OCI-LY1 (cell line): ENCODE data around the gene HBP1.

Experiments used
- H2AFZ ChIP-seq: fragments of 200-600 bp; sonication (generic), shearing (Covaris generic); 2 replicates; pipeline ENCODE4 v1.6.0; 2014; ENCODE audit warnings: antibody characterized with exemption, mild to moderate bottlenecking, low read length
- H3F3A ChIP-seq: fragments of 200-600 bp; sonication (generic), shearing (Covaris generic); 2 replicates; pipeline ENCODE4 v1.6.0; 2014; ENCODE audit warnings: mild to moderate bottlenecking, antibody characterized with exemption, low read length, moderate library complexity; ENCODE audit not compliant: insufficient read depth
- H3K27ac ChIP-seq: fragments of 200-600 bp; sonication (generic); 2 replicates; pipeline ENCODE4 v1.5.1; 2014; ENCODE audit warnings: low read length, mixed run types, mild to moderate bottlenecking, low read depth; ENCODE audit not compliant: poor library complexity, severe bottlenecking
- H3K27me3 ChIP-seq: fragments of 200-600 bp; sonication (generic); 2 replicates; pipeline ENCODE4 v1.6.0; 2014; ENCODE audit warnings: antibody characterized with exemption, mild to moderate bottlenecking, low read length, moderate library complexity; ENCODE audit not compliant: insufficient read depth
- H3K36me3 ChIP-seq: fragments of 200-600 bp; sonication (generic); 2 replicates; pipeline ENCODE4 v1.6.1; 2014; ENCODE audit warnings: mild to moderate bottlenecking, antibody characterized with exemption, low read length, moderate library complexity, mixed read lengths; ENCODE audit not compliant: insufficient read depth
- H3K4me1 ChIP-seq: fragments of 200-600 bp; sonication (generic); 2 replicates; pipeline ENCODE4 v1.5.1; 2014; ENCODE audit warnings: mild to moderate bottlenecking, low read length, moderate library complexity; ENCODE audit not compliant: insufficient read depth, severe bottlenecking
- H3K4me2 ChIP-seq: fragments of 200-600 bp; sonication (generic), shearing (Covaris generic); 2 replicates; pipeline ENCODE4 v1.6.1; 2014; ENCODE audit warnings: low read length
- H3K4me3 ChIP-seq: fragments of 200-600 bp; sonication (generic); 2 replicates; pipeline ENCODE4 v1.5.1; 2014; ENCODE audit warnings: low read length, low read depth, mild to moderate bottlenecking, mixed read lengths; ENCODE audit not compliant: poor library complexity, severe bottlenecking
- H3K79me2 ChIP-seq: fragments of 200-600 bp; shearing (Covaris generic); 2 replicates; pipeline ENCODE4 v1.6.1; 2016; ENCODE audit warnings: mixed run types, low read length, mixed read lengths; ENCODE audit not compliant: insufficient read depth
- H3K9ac ChIP-seq: fragments of 200-600 bp; sonication (generic), shearing (Covaris generic); 2 replicates; pipeline ENCODE4 v1.6.1; 2014; ENCODE audit warnings: mild to moderate bottlenecking, low read length, mixed read lengths
- H3K9me2 ChIP-seq: fragments of 200-600 bp; sonication (generic), shearing (Covaris generic); 2 replicates; pipeline ENCODE4 v1.6.1; 2014; ENCODE audit warnings: low read depth, mild to moderate bottlenecking, low read length, mixed read lengths
- H3K9me3 ChIP-seq: fragments of 200-600 bp; shearing (Covaris generic); 2 replicates; pipeline ENCODE4 v1.6.1; 2014; ENCODE audit warnings: low read length, mixed read lengths
- H4K20me1 ChIP-seq: fragments of 200-600 bp; sonication (generic), shearing (Covaris generic); 2 replicates; pipeline ENCODE4 v1.6.0; 2016; ENCODE audit warnings: mild to moderate bottlenecking, low read length; ENCODE audit not compliant: insufficient read depth
- EZH2 ChIP-seq: fragments of 200-600 bp; sonication (generic), shearing (Covaris generic); IDR thresholded peaks from 2 replicates; pipeline ENCODE4 v1.8.0; 2017; ENCODE audit warnings: borderline replicate concordance, mixed run types, mild to moderate bottlenecking, antibody characterized with exemption, low read length, moderate library complexity, mixed read lengths
- TF ChIP-seq, protein P1 (sequence below): fragments of 200-600 bp; sonication (generic), shearing (Covaris generic); IDR thresholded peaks from 2 replicates; pipeline ENCODE4 v1.5.1; 2017; ENCODE audit warnings: mild to moderate bottlenecking, antibody characterized with exemption, low read length, moderate library complexity, mixed read lengths

The HBP1 gene

DNA sequence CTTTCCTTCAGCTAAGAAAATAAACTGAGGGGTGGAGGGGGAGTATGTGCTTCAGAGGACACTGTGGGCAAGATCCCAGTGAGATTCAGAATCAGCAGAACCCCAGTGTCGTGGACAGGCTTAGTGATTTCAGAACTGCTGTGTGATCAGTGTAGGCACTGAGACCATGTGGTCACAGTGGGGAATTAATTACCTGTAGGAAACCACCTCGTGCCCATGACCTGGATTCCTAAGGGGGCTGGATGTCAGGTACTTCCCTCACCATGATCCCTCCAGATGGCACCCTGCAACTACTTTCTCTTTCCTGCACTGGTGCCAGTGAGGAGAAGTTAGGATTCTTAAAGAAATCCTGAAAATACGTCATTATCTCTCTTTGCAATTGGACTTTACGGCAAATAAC, 64.4 kb downstream of the HBP1 start:
- H3K36me3 ChIP-seq: no peaks in the 10 kb centered on the region
- no peak overlapping the region for H3K4me2 ChIP-seq
- no peak overlapping the region for H3K9ac ChIP-seq
- no peaks in the 10 kb centered on the region for H3F3A ChIP-seq
- no peaks in the 10 kb centered on the region for H4K20me1 ChIP-seq
- no peak overlapping the region for H3K4me3 ChIP-seq
- TF ChIP-seq EZH2: no peak
- TF ChIP-seq, protein P1, sequence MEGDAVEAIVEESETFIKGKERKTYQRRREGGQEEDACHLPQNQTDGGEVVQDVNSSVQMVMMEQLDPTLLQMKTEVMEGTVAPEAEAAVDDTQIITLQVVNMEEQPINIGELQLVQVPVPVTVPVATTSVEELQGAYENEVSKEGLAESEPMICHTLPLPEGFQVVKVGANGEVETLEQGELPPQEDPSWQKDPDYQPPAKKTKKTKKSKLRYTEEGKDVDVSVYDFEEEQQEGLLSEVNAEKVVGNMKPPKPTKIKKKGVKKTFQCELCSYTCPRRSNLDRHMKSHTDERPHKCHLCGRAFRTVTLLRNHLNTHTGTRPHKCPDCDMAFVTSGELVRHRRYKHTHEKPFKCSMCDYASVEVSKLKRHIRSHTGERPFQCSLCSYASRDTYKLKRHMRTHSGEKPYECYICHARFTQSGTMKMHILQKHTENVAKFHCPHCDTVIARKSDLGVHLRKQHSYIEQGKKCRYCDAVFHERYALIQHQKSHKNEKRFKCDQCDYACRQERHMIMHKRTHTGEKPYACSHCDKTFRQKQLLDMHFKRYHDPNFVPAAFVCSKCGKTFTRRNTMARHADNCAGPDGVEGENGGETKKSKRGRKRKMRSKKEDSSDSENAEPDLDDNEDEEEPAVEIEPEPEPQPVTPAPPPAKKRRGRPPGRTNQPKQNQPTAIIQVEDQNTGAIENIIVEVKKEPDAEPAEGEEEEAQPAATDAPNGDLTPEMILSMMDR: no peak
- H3K27me3 ChIP-seq: no peaks in the 10 kb centered on the region
- no peak overlapping the region for H3K27ac ChIP-seq
- no peaks in the 10 kb centered on the region for H3K79me2 ChIP-seq
- H3K9me3 ChIP-seq: no peaks in the 10 kb centered on the region
- peaks cover 10% of the 10 kb centered on the region for H3K4me1 ChIP-seq
- no peak overlapping the region for H2AFZ ChIP-seq
- no peaks in the 10 kb centered on the region for H3K9me2 ChIP-seq

DNA sequence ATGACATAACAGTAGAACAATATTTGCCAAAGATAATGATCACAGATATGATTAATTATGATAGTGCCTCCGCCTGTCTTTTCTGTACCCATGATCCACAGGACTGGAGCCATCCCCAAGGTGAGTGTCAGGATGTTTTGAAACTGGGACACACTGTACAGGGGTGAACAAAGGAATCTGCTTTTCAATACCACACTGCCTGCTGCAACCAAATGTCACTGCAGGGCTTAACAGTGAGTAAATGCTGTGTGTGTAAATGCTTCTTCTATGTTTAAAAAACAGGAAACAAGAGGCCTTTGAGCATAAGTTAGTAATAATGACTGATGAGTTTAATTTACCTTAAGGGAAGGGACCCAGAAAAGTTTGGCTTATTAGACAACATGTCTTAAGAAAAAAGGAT, 65.2 kb downstream of the HBP1 start:
- Histone ChIP-seq H3K9me2 (no peaks in the 10 kb centered on the region), H2AFZ (no peak overlapping the region), H3K4me2 (no peak overlapping the region), H3K79me2 (no peaks in the 10 kb centered on the region), H3K4me1 (peaks cover 10% of the 10 kb centered on the region), H3K9ac (no peak overlapping the region), H4K20me1 (no peaks in the 10 kb centered on the region), H3K4me3 (no peak overlapping the region), H3F3A (no peaks in the 10 kb centered on the region), H3K27me3 (no peaks in the 10 kb centered on the region), H3K27ac (no peak overlapping the region), H3K9me3 (no peaks in the 10 kb centered on the region), H3K36me3 (no peaks in the 10 kb centered on the region)
- TF ChIP-seq, protein P1: no peak
- no peak for TF ChIP-seq EZH2

DNA sequence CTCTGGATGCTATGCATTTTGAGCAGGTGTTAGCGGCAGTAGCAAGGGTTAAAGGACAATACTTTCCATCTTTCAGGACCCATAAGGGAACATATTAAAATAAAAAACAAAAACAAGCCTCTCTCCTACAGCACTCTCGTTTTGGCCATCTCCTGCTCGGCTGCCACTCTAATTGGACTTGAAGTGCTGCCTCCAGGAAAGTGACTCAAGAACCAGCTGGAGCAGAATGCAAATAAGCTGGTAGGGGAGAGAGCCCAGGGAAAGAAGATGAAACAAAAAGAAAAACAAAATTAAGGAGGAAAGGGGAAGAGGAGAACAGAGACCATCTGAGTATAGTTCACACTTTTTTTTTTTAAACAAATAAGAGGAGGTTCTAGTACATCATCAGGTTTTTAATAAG, 65.6 kb downstream of the HBP1 start:
- H3K36me3 ChIP-seq: no peaks in the 10 kb centered on the region
- TF ChIP-seq, protein P1: no peak
- TF ChIP-seq EZH2: no peak
- H3K27me3 ChIP-seq: no peaks in the 10 kb centered on the region
- H3K27ac ChIP-seq: no peak overlapping the region
- no peak overlapping the region for H2AFZ ChIP-seq
- H3K4me3 ChIP-seq: no peak overlapping the region
- no peaks in the 10 kb centered on the region for H3K79me2 ChIP-seq
- H3F3A ChIP-seq: no peaks in the 10 kb centered on the region
- no peaks in the 10 kb centered on the region for H4K20me1 ChIP-seq
- H3K9ac ChIP-seq: no peak overlapping the region
- no peak overlapping the region for H3K4me2 ChIP-seq
- peaks cover 10% of the 10 kb centered on the region for H3K4me1 ChIP-seq
- H3K9me2 ChIP-seq: no peaks in the 10 kb centered on the region
- no peaks in the 10 kb centered on the region for H3K9me3 ChIP-seq
